Neural cell (in vitro differentiated cells): ENCODE measurements around the gene DIAPH1. TPM values are rescaled to one million over a fixed set of nuclear protein-coding genes. Genes with fewer than 3 reads are reported as not detected.

Source experiments
- H2AFZ ChIP-seq: fragments of 200-600, 300-800 bp; sonication (generic), shearing (Covaris generic); 2 replicates; pipeline ENCODE4 v1.6.0; 2014; ENCODE audit warnings: low read depth, mild to moderate bottlenecking, antibody characterized with exemption, low read length, moderate library complexity
- H3F3A ChIP-seq: fragments of 200-600 bp; shearing (Covaris generic); 2 replicates; pipeline ENCODE4 v1.6.1; 2016; ENCODE audit warnings: mild to moderate bottlenecking, moderate library complexity, mixed read lengths, antibody characterized with exemption, low read length; ENCODE audit not compliant: insufficient read depth, poor library complexity, severe bottlenecking
- H3K27ac ChIP-seq: fragments of 200-600, 300-800 bp; sonication (generic), shearing (Covaris generic); 2 replicates; pipeline ENCODE4 v1.5.1; 2014; ENCODE audit warnings: mild to moderate bottlenecking, low read length, moderate library complexity
- H3K27me3 ChIP-seq: fragments of 300-800, 200-600 bp; sonication (generic), shearing (Covaris generic); 2 replicates; pipeline ENCODE4 v1.6.0; 2014; ENCODE audit warnings: mild to moderate bottlenecking, low read depth, low read length, moderate library complexity; ENCODE audit not compliant: insufficient read depth
- H3K36me3 ChIP-seq: fragments of 300-800, 200-600 bp; sonication (generic), shearing (Covaris generic); 2 replicates; pipeline ENCODE4 v1.5.1; 2014; ENCODE audit warnings: mild to moderate bottlenecking, antibody characterized with exemption, low read length, moderate library complexity; ENCODE audit not compliant: insufficient read depth
- H3K4me2 ChIP-seq: fragments of 300-800, 200-600 bp; sonication (generic), shearing (Covaris generic); 2 replicates; pipeline ENCODE4 v1.6.0; 2014; ENCODE audit warnings: mild to moderate bottlenecking, low read length
- H3K4me3 ChIP-seq: fragments of 300-800, 200-600 bp; sonication (generic), shearing (Covaris generic); 2 replicates; pipeline ENCODE4 v1.5.1; 2014; ENCODE audit warnings: mild to moderate bottlenecking, low read length, moderate library complexity
- H3K79me2 ChIP-seq: fragments of 200-600 bp; shearing (Covaris generic); replicated peaks from 2 replicates; pipeline ENCODE4 v1.6.0; 2014; ENCODE audit warnings: mild to moderate bottlenecking, low read length, moderate library complexity; ENCODE audit not compliant: insufficient read depth
- H3K9ac ChIP-seq: fragments of 300-800, 200-600 bp; sonication (generic), shearing (Covaris generic); 2 replicates; pipeline ENCODE4 v1.6.1; 2016; ENCODE audit warnings: mild to moderate bottlenecking, low read length, mixed read lengths
- H3K9me2 ChIP-seq: fragments of 200-600 bp; shearing (Covaris generic); 2 replicates; pipeline ENCODE4 v1.6.1; 2016; ENCODE audit warnings: mild to moderate bottlenecking, low read length, mixed read lengths; ENCODE audit not compliant: insufficient read depth
- H3K9me3 ChIP-seq: fragments of 200-600, 300-800 bp; sonication (generic), shearing (Covaris generic); 2 replicates; pipeline ENCODE4 v1.6.1; 2016; ENCODE audit warnings: mild to moderate bottlenecking, mixed run types, low read length, moderate library complexity, mixed read lengths
- H4K20me1 ChIP-seq: fragments of 200-600 bp; shearing (Covaris generic); 2 replicates; pipeline ENCODE4 v1.6.1; 2016; ENCODE audit warnings: mild to moderate bottlenecking, mixed run types; ENCODE audit not compliant: insufficient read depth
- EP300 ChIP-seq: fragments of 450-650 bp; conservative IDR thresholded peaks from 2 replicates; pipeline ENCODE4 v1.6.1; 2014; ENCODE audit warnings: antibody characterized with exemption, mild to moderate bottlenecking, moderate library complexity; ENCODE audit not compliant: poor library complexity, severe bottlenecking
- EZH2 ChIP-seq: fragments of 200-600, 300-800 bp; shearing (Covaris generic), sonication (generic); IDR thresholded peaks from 2 replicates; pipeline ENCODE4 v1.6.1; 2014; ENCODE audit warnings: antibody characterized with exemption, low read length, borderline replicate concordance, mild to moderate bottlenecking; ENCODE audit not compliant: insufficient read depth, poor library complexity, severe bottlenecking
- MXI1 ChIP-seq: fragments of 450-650 bp; conservative IDR thresholded peaks from 2 replicates; pipeline ENCODE4 v1.6.1; 2014; ENCODE audit warnings: antibody characterized with exemption, mild to moderate bottlenecking; ENCODE audit not compliant: poor library complexity, severe bottlenecking
- POLR2AphosphoS5 ChIP-seq: IDR thresholded peaks from 2 replicates; pipeline ENCODE4 v1.6.1; 2012
- RAD21 ChIP-seq: fragments of 450-650 bp; conservative IDR thresholded peaks from 2 replicates; pipeline ENCODE4 v1.6.1; 2014; ENCODE audit warnings: antibody characterized with exemption, mild to moderate bottlenecking, moderate library complexity
- SMC3 ChIP-seq: fragments of 450-650 bp; conservative IDR thresholded peaks from 2 replicates; pipeline ENCODE4 v1.6.1; 2014; ENCODE audit warnings: antibody characterized with exemption, mild to moderate bottlenecking, moderate library complexity; ENCODE audit not compliant: poor library complexity
- TAF1 ChIP-seq: IDR thresholded peaks from 2 replicates; pipeline ENCODE4 v1.6.1; 2012; ENCODE audit warnings: low read depth
- polyA plus RNA-seq: library from polyadenylated mRNA; depleted of rRNA; stranded (reverse); fragments of >200 nt; gene quantifications from 2 replicates; pipeline ENCODE4 v1.2.3, GENCODE V29; 2014
- TF ChIP-seq, protein P1 (sequence below): IDR thresholded peaks from 2 replicates; pipeline ENCODE4 v1.6.1; 2012; ENCODE audit warnings: borderline replicate concordance
- TF ChIP-seq, protein P2 (sequence below): fragments of 450-650 bp; IDR thresholded peaks from 2 replicates; pipeline ENCODE4 v1.5.1; 2014; ENCODE audit warnings: antibody characterized with exemption, mild to moderate bottlenecking, moderate library complexity; ENCODE audit not compliant: poor library complexity, severe bottlenecking

Gene DIAPH1
- polyA plus RNA-seq, 1 donor from 2014 or later: 21.9 TPM

DNA sequence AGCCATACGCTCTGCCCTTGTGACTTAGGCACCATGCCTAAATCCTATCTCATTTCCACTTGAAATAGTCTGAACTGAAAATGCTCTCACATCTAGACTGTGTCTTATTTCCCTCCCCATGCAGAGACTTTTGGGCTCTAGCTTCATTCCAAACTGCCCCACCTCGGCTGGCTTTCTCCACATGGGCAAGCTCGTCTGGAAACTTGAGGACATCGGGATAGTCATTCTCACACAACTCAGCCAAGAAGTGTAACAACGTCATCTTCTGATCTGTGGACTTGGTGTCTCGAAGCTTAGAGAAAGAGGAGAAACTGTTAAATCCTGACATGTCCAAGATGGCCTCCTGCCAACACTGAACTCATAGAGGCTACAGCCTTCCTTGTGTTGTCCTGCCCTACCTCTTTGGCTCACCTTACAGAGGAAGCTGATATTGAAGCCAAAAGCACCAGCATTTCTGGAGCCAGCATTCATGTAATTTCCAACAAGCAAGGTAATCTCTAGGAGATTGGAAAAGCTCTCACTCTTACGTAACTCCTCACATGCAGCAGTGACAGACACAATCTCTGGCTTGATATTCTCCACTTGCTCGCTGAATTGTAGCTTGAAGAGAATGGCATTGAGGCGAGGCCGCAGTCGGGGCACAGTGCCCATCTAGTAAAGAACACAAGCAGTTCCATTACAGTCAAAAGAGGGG, 90.4 kb downstream of the DIAPH1 start:
- Histone ChIP-seq H3K9me2 (no peaks in the 10 kb centered on the region), H3K27ac (no peak overlapping the region), H4K20me1 (no peaks in the 10 kb centered on the region), H3K4me3 (no peak overlapping the region), H3K9ac (no peak overlapping the region), H3K79me2 (no peaks in the 10 kb centered on the region), H3K27me3 (no peaks in the 10 kb centered on the region), H2AFZ (no peak overlapping the region), H3K9me3 (no peaks in the 10 kb centered on the region), H3K36me3 (peaks cover 9% of the 10 kb centered on the region), H3F3A (no peaks in the 10 kb centered on the region), H3K4me2 (no peak overlapping the region)
- TF ChIP-seq EP300 (no peak), MXI1 (no peak), EZH2 (no peak), SMC3 (no peak), TAF1 (no peak), RAD21 (no peak)
- TF ChIP-seq, protein P1, sequence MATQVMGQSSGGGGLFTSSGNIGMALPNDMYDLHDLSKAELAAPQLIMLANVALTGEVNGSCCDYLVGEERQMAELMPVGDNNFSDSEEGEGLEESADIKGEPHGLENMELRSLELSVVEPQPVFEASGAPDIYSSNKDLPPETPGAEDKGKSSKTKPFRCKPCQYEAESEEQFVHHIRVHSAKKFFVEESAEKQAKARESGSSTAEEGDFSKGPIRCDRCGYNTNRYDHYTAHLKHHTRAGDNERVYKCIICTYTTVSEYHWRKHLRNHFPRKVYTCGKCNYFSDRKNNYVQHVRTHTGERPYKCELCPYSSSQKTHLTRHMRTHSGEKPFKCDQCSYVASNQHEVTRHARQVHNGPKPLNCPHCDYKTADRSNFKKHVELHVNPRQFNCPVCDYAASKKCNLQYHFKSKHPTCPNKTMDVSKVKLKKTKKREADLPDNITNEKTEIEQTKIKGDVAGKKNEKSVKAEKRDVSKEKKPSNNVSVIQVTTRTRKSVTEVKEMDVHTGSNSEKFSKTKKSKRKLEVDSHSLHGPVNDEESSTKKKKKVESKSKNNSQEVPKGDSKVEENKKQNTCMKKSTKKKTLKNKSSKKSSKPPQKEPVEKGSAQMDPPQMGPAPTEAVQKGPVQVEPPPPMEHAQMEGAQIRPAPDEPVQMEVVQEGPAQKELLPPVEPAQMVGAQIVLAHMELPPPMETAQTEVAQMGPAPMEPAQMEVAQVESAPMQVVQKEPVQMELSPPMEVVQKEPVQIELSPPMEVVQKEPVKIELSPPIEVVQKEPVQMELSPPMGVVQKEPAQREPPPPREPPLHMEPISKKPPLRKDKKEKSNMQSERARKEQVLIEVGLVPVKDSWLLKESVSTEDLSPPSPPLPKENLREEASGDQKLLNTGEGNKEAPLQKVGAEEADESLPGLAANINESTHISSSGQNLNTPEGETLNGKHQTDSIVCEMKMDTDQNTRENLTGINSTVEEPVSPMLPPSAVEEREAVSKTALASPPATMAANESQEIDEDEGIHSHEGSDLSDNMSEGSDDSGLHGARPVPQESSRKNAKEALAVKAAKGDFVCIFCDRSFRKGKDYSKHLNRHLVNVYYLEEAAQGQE: no peak

DNA sequence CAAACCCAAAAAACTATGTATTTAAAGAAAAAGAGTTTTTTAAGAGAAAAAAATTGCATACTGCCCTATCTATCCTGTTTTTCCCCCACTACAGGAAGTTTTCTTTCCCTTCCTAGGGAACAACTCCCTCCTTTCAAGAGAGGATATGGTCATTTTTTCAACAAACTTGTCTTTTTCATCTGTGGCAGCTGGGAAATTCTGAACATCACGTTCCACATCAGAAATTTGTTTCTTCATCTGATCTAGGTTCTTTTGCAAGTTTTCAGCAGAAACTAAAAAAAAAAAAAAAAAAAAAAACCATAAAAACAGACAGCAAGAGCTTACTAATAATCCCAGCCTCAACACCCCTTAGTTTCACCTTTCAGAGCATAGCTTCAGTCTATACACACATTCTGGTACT, 91.4 kb downstream of the DIAPH1 start:
- Histone ChIP-seq H3K9me2 (no peaks in the 10 kb centered on the region), H3K4me3 (no peak overlapping the region), H2AFZ (no peak overlapping the region), H3K9ac (no peak overlapping the region), H3F3A (no peaks in the 10 kb centered on the region), H3K27me3 (no peaks in the 10 kb centered on the region), H3K36me3 (peaks cover 16% of the 10 kb centered on the region), H3K9me3 (no peaks in the 10 kb centered on the region), H3K27ac (no peak overlapping the region), H3K79me2 (no peaks in the 10 kb centered on the region), H3K4me2 (no peak overlapping the region), H4K20me1 (no peaks in the 10 kb centered on the region)
- TF ChIP-seq SMC3 (no peak), TAF1 (no peak), MXI1 (no peak), EZH2 (no peak), EP300 (no peak), RAD21 (no peak), POLR2AphosphoS5 (no peak)
- TF ChIP-seq, protein P2, sequence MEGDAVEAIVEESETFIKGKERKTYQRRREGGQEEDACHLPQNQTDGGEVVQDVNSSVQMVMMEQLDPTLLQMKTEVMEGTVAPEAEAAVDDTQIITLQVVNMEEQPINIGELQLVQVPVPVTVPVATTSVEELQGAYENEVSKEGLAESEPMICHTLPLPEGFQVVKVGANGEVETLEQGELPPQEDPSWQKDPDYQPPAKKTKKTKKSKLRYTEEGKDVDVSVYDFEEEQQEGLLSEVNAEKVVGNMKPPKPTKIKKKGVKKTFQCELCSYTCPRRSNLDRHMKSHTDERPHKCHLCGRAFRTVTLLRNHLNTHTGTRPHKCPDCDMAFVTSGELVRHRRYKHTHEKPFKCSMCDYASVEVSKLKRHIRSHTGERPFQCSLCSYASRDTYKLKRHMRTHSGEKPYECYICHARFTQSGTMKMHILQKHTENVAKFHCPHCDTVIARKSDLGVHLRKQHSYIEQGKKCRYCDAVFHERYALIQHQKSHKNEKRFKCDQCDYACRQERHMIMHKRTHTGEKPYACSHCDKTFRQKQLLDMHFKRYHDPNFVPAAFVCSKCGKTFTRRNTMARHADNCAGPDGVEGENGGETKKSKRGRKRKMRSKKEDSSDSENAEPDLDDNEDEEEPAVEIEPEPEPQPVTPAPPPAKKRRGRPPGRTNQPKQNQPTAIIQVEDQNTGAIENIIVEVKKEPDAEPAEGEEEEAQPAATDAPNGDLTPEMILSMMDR: no peak
- TF ChIP-seq, protein P1: no peak
